Adrenal gland (tissue), 5 donors: Measurements from ENCODE around the gene TARBP2.

Experiments used
- CTCF ChIP-seq, 6 experiments: fragments of 450-650 bp in 4 of 6; fragments of 200-600 bp in 2 of 6; sonication (generic) in 1 of 6; IDR thresholded peaks; 1 replicate in 5 of 6; 2 replicates in 1 of 6; pipeline versions ENCODE4 v1.5.1 to v1.8.0; 2016 to 2021; ENCODE audit warnings: antibody characterized with exemption in 6 of 6, mild to moderate bottlenecking in 2 of 6, moderate library complexity in 1 of 6
- POLR2A ChIP-seq, 2 donors: fragments of 450-650 bp; IDR thresholded peaks; one replicate each; pipeline ENCODE4 v1.6.1; 2017; ENCODE audit warnings: antibody characterized with exemption in 2 of 2, mild to moderate bottlenecking in 2 of 2, moderate library complexity in 1 of 2
- donor health status: DM: no; HTN: no; CAD: no.

- TF ChIP-seq CTCF (IDR thresholded peaks at IDR 0.05) (no peak), POLR2A (IDR thresholded peaks at IDR 0.05) (peak; percentile 16 to 62)
Observed at GRCh38 chr12:53492830-53493609, 8.1 kb upstream of the TARBP2 start.
